Measurements from ENCODE around the gene JAZF1.

DNA sequence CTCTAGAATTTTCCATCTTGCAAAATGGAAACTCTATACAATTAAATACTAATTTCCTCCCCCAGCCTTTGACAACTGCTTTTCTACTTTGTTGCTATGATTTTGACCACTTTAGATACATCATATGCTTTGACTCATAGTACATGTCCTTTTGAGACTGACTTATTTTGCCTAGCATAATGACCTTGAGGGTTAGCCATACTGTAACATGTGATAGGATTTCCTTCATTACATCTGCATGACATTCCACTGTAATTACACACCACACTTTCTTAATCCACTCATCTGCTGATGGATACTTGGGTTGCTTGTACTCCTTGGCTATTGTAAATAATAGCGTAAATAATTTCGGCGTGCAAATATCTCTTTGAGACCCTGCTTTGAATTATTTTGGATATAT lies 127.7 kb downstream of the JAZF1 start:
- TF ChIP-seq, protein P1, sequence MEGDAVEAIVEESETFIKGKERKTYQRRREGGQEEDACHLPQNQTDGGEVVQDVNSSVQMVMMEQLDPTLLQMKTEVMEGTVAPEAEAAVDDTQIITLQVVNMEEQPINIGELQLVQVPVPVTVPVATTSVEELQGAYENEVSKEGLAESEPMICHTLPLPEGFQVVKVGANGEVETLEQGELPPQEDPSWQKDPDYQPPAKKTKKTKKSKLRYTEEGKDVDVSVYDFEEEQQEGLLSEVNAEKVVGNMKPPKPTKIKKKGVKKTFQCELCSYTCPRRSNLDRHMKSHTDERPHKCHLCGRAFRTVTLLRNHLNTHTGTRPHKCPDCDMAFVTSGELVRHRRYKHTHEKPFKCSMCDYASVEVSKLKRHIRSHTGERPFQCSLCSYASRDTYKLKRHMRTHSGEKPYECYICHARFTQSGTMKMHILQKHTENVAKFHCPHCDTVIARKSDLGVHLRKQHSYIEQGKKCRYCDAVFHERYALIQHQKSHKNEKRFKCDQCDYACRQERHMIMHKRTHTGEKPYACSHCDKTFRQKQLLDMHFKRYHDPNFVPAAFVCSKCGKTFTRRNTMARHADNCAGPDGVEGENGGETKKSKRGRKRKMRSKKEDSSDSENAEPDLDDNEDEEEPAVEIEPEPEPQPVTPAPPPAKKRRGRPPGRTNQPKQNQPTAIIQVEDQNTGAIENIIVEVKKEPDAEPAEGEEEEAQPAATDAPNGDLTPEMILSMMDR (IDR thresholded peaks at IDR 0.05): no peak
- TF ChIP-seq POLR2AphosphoS5 (IDR thresholded peaks at IDR 0.05): no peak
